Vagina (tissue), 2 donors: ENCODE results near the gene FIGN.

Experiments
- CTCF ChIP-seq, 3 experiments: fragments of 450-650 bp in 2 of 3; fragments of 200-600 bp in 1 of 3; sonication (generic) in 1 of 3; IDR thresholded peaks; one replicate each; pipeline ENCODE4 v1.5.1; 2017 to 2019; ENCODE audit warnings: antibody characterized with exemption in 3 of 3, mild to moderate bottlenecking in 2 of 3, moderate library complexity in 2 of 3
- POLR2A ChIP-seq, 2 donors: fragments of 450-650 bp; IDR thresholded peaks; one replicate each; pipeline ENCODE4 v1.6.1; 2017; ENCODE audit warnings: antibody characterized with exemption in 2 of 2, mild to moderate bottlenecking in 2 of 2, moderate library complexity in 2 of 2
- POLR2AphosphoS5 ChIP-seq, 2 donors: sonication (generic); formaldehyde crosslinking; IDR thresholded peaks; one replicate each; pipeline ENCODE4 v1.9.0; 2017; ENCODE audit warnings: antibody characterized with exemption in 2 of 2, mild to moderate bottlenecking in 2 of 2, low read depth in 1 of 2; ENCODE audit not compliant: insufficient read depth in 1 of 2

GRCh38 chr2:163633291-163633690 lies 102.5 kb downstream of the FIGN start:
- TF ChIP-seq CTCF (IDR thresholded peaks at IDR 0.05) (no peak), POLR2A (IDR thresholded peaks at IDR 0.05) (no peak), POLR2AphosphoS5 (IDR thresholded peaks at IDR 0.05; ENCODE audit: insufficient read depth in 1 of 2, low read depth in 1 of 2) (no peak)
